Ishikawa (cell line): ENCODE data around the gene NEK1.

ENCODE experiments used
- CEBPB ChIP-seq: IDR thresholded peaks from 2 replicates; pipeline ENCODE4 v1.6.1; 2012
- CREB1 ChIP-seq: IDR thresholded peaks from 2 replicates; pipeline ENCODE4 v1.6.1; 2012; ENCODE audit warnings: low read depth
- EGR1 ChIP-seq: IDR thresholded peaks from 2 replicates; pipeline ENCODE4 v1.6.1; 2012
- EP300 ChIP-seq: IDR thresholded peaks from 2 replicates; pipeline ENCODE4 v1.6.1; 2012; ENCODE audit warnings: borderline replicate concordance
- FOXM1 ChIP-seq: IDR thresholded peaks from 2 replicates; pipeline ENCODE4 v1.6.1; 2012; ENCODE audit warnings: low read depth, borderline replicate concordance
- MAX ChIP-seq: IDR thresholded peaks from 2 replicates; pipeline ENCODE4 v1.6.1; 2012
- NFIC ChIP-seq: IDR thresholded peaks from 2 replicates; pipeline ENCODE4 v1.6.1; 2012
- RAD21 ChIP-seq: IDR thresholded peaks from 2 replicates; pipeline ENCODE4 v1.6.1; 2012; ENCODE audit warnings: low read depth
- REST ChIP-seq: IDR thresholded peaks from 2 replicates; pipeline ENCODE4 v1.6.1; 2012; ENCODE audit warnings: low read depth, mild to moderate bottlenecking
- TAF1 ChIP-seq: IDR thresholded peaks from 2 replicates; pipeline ENCODE4 v1.6.1; 2012; ENCODE audit warnings: low read depth, mild to moderate bottlenecking
- TCF12 ChIP-seq: IDR thresholded peaks from 2 replicates; pipeline ENCODE4 v1.6.1; 2012; ENCODE audit warnings: low read depth
- TEAD4 ChIP-seq: IDR thresholded peaks from 2 replicates; pipeline ENCODE4 v1.6.1; 2012
- USF1 ChIP-seq: IDR thresholded peaks from 2 replicates; pipeline ENCODE4 v1.6.1; 2012
- YY1 ChIP-seq: IDR thresholded peaks from 2 replicates; pipeline ENCODE4 v1.6.1; 2012; ENCODE audit warnings: low read depth
- ZBTB7A ChIP-seq: IDR thresholded peaks from 2 replicates; pipeline ENCODE4 v1.6.1; 2012; ENCODE audit warnings: low read depth

The NEK1 gene

GRCh38 chr4:169650227-169650936 is 38.0 kb upstream of the NEK1 start:
- TF ChIP-seq TAF1: no peak
- no peak for TF ChIP-seq CREB1
- no peak for TF ChIP-seq MAX
- no peak for TF ChIP-seq RAD21
- no peak for TF ChIP-seq REST
- no peak for TF ChIP-seq TCF12
- no peak for TF ChIP-seq ZBTB7A
- TF ChIP-seq TEAD4: no peak
- no peak for TF ChIP-seq EP300

GRCh38 chr4:169649545-169650226 is 37.3 kb upstream of the NEK1 start:
- no peak for TF ChIP-seq CREB1
- TF ChIP-seq TAF1: no peak
- no peak for TF ChIP-seq FOXM1
- no peak for TF ChIP-seq EGR1
- no peak for TF ChIP-seq YY1
- TF ChIP-seq CEBPB: no peak
- no peak for TF ChIP-seq RAD21
- no peak for TF ChIP-seq MAX
- no peak for TF ChIP-seq ZBTB7A
- no peak for TF ChIP-seq USF1
- TF ChIP-seq EP300: no peak
- no peak for TF ChIP-seq TEAD4
- no peak for TF ChIP-seq NFIC
- no peak for TF ChIP-seq TCF12
- no peak for TF ChIP-seq REST

- TF ChIP-seq EP300: no peak
- no peak for TF ChIP-seq REST
- no peak for TF ChIP-seq FOXM1
- TF ChIP-seq TAF1: no peak
These were observed 33.2 kb upstream of the NEK1 start for GRCh38 chr4:169645627-169646026.

GRCh38 chr4:169644802-169645201 is 32.4 kb upstream of the NEK1 start:
- TF ChIP-seq NFIC (no peak), EGR1 (no peak), ZBTB7A (no peak), MAX (no peak), TEAD4 (no peak), FOXM1 (no peak), TCF12 (no peak), CREB1 (no peak), REST (no peak)
